ENCODE data around the gene PPP1R3C. TPM values are rescaled to one million over a fixed set of nuclear protein-coding genes. Genes with fewer than 3 reads are reported as not detected.
A peak's percentile ranks its signal among the peaks of the same experiment; 100 is the strongest.

PPP1R3C gene
- total RNA-seq, 1 donor from 2014 or later, result 6.4 TPM

DNA sequence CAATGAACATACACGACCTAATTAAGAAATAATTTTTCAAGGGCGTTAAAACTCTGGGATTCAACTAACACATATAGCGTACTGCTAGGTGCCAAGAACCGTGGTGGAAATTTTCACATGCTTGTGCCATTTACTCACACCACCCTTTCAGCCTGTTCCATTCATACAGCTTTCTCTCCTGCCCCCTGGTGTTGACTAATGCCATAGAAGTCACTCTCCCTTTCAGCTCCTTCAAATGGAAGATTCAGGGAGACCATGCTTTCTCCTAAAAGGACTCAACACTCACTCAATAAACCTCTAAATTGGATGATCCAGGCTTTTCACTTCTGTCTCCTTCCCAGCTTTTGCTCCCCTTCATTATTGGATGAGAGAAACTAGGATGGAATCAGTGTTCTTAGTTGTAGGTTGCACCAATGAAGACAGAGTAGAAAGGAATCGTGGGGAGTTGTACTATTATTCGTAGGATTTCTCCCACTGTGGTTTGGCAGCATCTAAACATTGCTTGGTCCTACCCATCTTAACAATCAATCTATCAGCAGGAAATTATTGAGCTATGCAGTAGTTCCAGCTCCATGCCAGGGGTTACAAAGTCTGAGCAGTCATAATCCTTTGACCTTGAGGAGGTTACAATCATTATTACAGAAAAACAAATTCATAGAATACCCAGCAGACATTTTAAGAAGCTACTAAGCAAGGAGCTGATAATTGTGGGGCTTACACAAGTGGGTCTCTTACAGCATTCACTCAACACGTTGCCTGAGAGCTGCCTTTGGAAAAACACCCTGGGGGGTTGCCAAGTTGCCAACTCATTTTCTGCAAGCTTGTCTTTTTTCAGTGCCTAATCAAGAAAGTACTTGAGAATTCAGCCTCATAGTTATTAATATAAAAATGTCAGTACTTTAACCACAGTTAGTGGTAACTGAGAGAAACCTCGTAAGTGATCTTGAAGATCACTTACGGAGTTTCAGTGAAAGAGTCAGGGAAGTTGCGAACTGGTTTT lies 2.8 kb upstream of the PPP1R3C start:
- Mint-ChIP-seq H3K27ac (no peak overlapping the region), H3K4me3 (no peak overlapping the region), H3K36me3 (no peaks in the 10 kb centered on the region), H3K4me1 (peaks cover 14% of the 10 kb centered on the region), H3K9me3 (no peaks in the 10 kb centered on the region), H3K27me3 (ENCODE audit: insufficient read depth, low read depth) (no peaks in the 10 kb centered on the region)
- no peak for TF ChIP-seq EZH2phosphoT487 (IDR thresholded peaks at IDR 0.05)
- TF ChIP-seq CTCF (IDR thresholded peaks at IDR 0.05), result peak; percentile 72
- H3K4me2 ChIP-seq, result no peak overlapping the region
- H2AFZ ChIP-seq (replicated peaks), result peak overlapping the region; percentile 66
- H3K9ac ChIP-seq, result no peak overlapping the region
- H3F3A ChIP-seq (ENCODE audit: low read depth), result peaks cover 10% of the 10 kb centered on the region
- H3K4me3 ChIP-seq, result no peak overlapping the region
- H3K27ac ChIP-seq, result no peak overlapping the region
- no peaks in the 10 kb centered on the region for H3K9me3 ChIP-seq (ENCODE audit: low read depth)
- no peaks in the 10 kb centered on the region for H3K4me1 ChIP-seq
- no peaks in the 10 kb centered on the region for H3K36me3 ChIP-seq
- no peaks in the 10 kb centered on the region for H4K20me1 ChIP-seq (ENCODE audit: low read depth)
- H3K79me2 ChIP-seq (ENCODE audit: low read depth), result no peaks in the 10 kb centered on the region
- DNase-seq (ENCODE audit: low spot score), result peak; percentile 70
- H3K27me3 ChIP-seq, result peaks cover 30% of the 10 kb centered on the region

- no peak overlapping the region for H3K27ac ChIP-seq
- no peaks in the 10 kb centered on the region for H4K20me1 ChIP-seq (ENCODE audit: low read depth)
- H3K27ac Mint-ChIP-seq, result no peak overlapping the region
- no peaks in the 10 kb centered on the region for H3K36me3 ChIP-seq
- H3K4me3 Mint-ChIP-seq, result no peak overlapping the region
- H3K9me3 ChIP-seq (ENCODE audit: low read depth), result no peaks in the 10 kb centered on the region
- no peak for DNase-seq (ENCODE audit: low spot score)
- no peaks in the 10 kb centered on the region for H3K9me3 Mint-ChIP-seq
- H3K27me3 ChIP-seq, result peaks cover 30% of the 10 kb centered on the region
- no peak overlapping the region for H3K4me3 ChIP-seq
- H3K79me2 ChIP-seq (ENCODE audit: low read depth), result no peaks in the 10 kb centered on the region
- no peak overlapping the region for H3K4me2 ChIP-seq
- TF ChIP-seq CTCF (IDR thresholded peaks at IDR 0.05) (no peak), EZH2phosphoT487 (IDR thresholded peaks at IDR 0.05) (no peak), EZH2 (IDR thresholded peaks at IDR 0.05) (no peak)
- H3K36me3 Mint-ChIP-seq, result peaks cover 8% of the 10 kb centered on the region
- no peak overlapping the region for H3K9ac ChIP-seq
- H3K4me1 Mint-ChIP-seq, result peaks cover 14% of the 10 kb centered on the region
- no peak overlapping the region for H2AFZ ChIP-seq (replicated peaks)
- no peaks in the 10 kb centered on the region for H3K4me1 ChIP-seq
- no peaks in the 10 kb centered on the region for H3K27me3 Mint-ChIP-seq (ENCODE audit: insufficient read depth, low read depth)
- peaks cover 10% of the 10 kb centered on the region for H3F3A ChIP-seq (ENCODE audit: low read depth)
These were observed 2.0 kb upstream of the PPP1R3C start for GRCh38 chr10:91634898-91635297.

GRCh38 chr10:91634246-91634645 lies 1.4 kb upstream of the PPP1R3C start:
- H3K36me3 ChIP-seq, result no peaks in the 10 kb centered on the region
- H3K36me3 Mint-ChIP-seq, result peaks cover 13% of the 10 kb centered on the region
- H3K4me3 ChIP-seq, result no peak overlapping the region
- H3K79me2 ChIP-seq (ENCODE audit: low read depth), result no peaks in the 10 kb centered on the region
- H3K27ac Mint-ChIP-seq, result no peak overlapping the region
- H3K9me3 ChIP-seq (ENCODE audit: low read depth), result no peaks in the 10 kb centered on the region
- TF ChIP-seq CTCF (IDR thresholded peaks at IDR 0.05) (no peak), EZH2phosphoT487 (IDR thresholded peaks at IDR 0.05) (no peak), EZH2 (IDR thresholded peaks at IDR 0.05) (no peak)
- no peak overlapping the region for H3K9ac ChIP-seq
- peaks cover 30% of the 10 kb centered on the region for H3K27me3 ChIP-seq
- no peaks in the 10 kb centered on the region for H4K20me1 ChIP-seq (ENCODE audit: low read depth)
- H2AFZ ChIP-seq (replicated peaks), result no peak overlapping the region
- no peak overlapping the region for H3K4me2 ChIP-seq
- no peaks in the 10 kb centered on the region for H3K4me1 ChIP-seq
- no peak for DNase-seq (ENCODE audit: low spot score)
- no peak overlapping the region for H3K4me3 Mint-ChIP-seq
- peaks cover 10% of the 10 kb centered on the region for H3F3A ChIP-seq (ENCODE audit: low read depth)
- H3K9me3 Mint-ChIP-seq, result no peaks in the 10 kb centered on the region
- peaks cover 14% of the 10 kb centered on the region for H3K4me1 Mint-ChIP-seq
- no peaks in the 10 kb centered on the region for H3K27me3 Mint-ChIP-seq (ENCODE audit: insufficient read depth, low read depth)
- H3K27ac ChIP-seq, result no peak overlapping the region
